Uterus (tissue), 2 donors: Measurements from ENCODE around the gene ADAMTS9.

Source experiments
- CTCF ChIP-seq, 4 experiments: fragments of 200-600 bp in 2 of 4; fragments of 450-650 bp in 2 of 4; sonication (generic) in 2 of 4; IDR thresholded peaks; one replicate each; pipeline ENCODE4 v1.5.1; 2016 to 2019; ENCODE audit warnings: antibody characterized with exemption in 4 of 4, mild to moderate bottlenecking in 2 of 4, moderate library complexity in 1 of 4
- POLR2A ChIP-seq, 2 donors: fragments of 450-650 bp; IDR thresholded peaks; one replicate each; pipeline ENCODE4 v1.6.1; 2016; ENCODE audit warnings: antibody characterized with exemption in 2 of 2, mild to moderate bottlenecking in 1 of 2, moderate library complexity in 1 of 2

- TF ChIP-seq POLR2A (IDR thresholded peaks at IDR 0.05): no peak
- no peak for TF ChIP-seq CTCF (IDR thresholded peaks at IDR 0.05)
These were observed 80.7 kb downstream of the ADAMTS9 start for GRCh38 chr3:64607032-64607551.
